ENCODE data around the gene FOXO1. TPM values are rescaled to one million over a fixed set of nuclear protein-coding genes. Genes with fewer than 3 reads are reported as not detected.

FOXO1 gene
- total and polyA plus RNA-seq, 2 of the 13 experiments (the other 11 are each of a cell fraction or from before 2014, with no cell fraction given), result 8.1 to 13.1 TPM

DNA sequence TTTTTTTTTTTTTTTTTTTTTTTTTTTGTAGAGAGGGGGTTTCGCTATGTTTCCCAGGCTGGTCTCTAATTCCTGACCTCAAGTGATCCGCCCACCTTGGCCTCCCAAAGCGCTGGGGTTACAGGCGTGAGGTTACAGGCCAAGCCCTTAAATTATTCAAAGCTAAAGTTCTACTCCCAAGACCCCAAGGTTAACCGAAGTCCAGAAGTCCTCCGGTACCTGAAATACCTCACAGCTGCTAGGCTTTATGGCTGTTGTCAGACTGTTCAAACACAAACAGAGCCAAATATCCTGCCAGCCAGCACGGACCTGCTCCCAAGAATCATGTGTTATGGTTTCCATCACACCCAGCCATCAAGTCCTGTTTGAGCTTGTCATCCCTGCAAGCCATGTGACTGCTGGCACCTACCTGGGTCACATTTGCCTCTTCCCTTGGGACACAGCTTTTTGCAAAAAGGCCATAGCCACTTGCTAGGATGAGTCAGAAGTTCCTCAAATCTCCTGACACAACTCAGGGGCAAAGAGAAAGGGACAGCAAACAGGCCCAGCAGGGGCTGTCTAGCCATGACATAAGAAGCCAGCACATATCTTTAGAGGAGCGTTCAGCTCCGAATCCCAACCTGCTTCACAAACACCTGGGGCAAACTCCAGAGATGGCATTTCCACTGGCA, 129.9 kb downstream of the FOXO1 start (continued):
- no peak for TF ChIP-seq ZNF451 (CRISPR knock-in tag; IDR thresholded peaks at IDR 0.05)
- TF ChIP-seq, protein P1, sequence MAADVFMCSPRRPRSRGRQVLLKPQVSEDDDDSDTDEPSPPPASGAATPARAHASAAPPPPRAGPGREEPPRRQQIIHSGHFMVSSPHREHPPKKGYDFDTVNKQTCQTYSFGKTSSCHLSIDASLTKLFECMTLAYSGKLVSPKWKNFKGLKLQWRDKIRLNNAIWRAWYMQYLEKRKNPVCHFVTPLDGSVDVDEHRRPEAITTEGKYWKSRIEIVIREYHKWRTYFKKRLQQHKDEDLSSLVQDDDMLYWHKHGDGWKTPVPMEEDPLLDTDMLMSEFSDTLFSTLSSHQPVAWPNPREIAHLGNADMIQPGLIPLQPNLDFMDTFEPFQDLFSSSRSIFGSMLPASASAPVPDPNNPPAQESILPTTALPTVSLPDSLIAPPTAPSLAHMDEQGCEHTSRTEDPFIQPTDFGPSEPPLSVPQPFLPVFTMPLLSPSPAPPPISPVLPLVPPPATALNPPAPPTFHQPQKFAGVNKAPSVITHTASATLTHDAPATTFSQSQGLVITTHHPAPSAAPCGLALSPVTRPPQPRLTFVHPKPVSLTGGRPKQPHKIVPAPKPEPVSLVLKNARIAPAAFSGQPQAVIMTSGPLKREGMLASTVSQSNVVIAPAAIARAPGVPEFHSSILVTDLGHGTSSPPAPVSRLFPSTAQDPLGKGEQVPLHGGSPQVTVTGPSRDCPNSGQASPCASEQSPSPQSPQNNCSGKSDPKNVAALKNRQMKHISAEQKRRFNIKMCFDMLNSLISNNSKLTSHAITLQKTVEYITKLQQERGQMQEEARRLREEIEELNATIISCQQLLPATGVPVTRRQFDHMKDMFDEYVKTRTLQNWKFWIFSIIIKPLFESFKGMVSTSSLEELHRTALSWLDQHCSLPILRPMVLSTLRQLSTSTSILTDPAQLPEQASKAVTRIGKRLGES (CRISPR knock-in tag; IDR thresholded peaks at IDR 0.05; ENCODE audit: borderline replicate concordance), result no peak
- peak; percentile 46; the same call in 1 of the 2 replicates for TF ChIP-seq NCOA1 (CRISPR knock-in tag; IDR thresholded peaks at IDR 0.05)
- no peak for TF ChIP-seq NCOA5 (CRISPR knock-in tag; IDR thresholded peaks at IDR 0.05)
- TF ChIP-seq SNAPC5 (CRISPR knock-in tag; IDR thresholded peaks at IDR 0.05; ENCODE audit: borderline replicate concordance), result no peak
- TF ChIP-seq ZNF12 (CRISPR knock-in tag; IDR thresholded peaks at IDR 0.05), result no peak
- TF ChIP-seq HMGXB4 (CRISPR knock-in tag; IDR thresholded peaks at IDR 0.05; ENCODE audit: borderline replicate concordance in 1 of 2, low read depth in 1 of 2), result peak in 1 of 2 experiments; percentile 59; a peak in 1 of 4 replicates
- no peak for TF ChIP-seq JARID2 (CRISPR knock-in tag; IDR thresholded peaks at IDR 0.05; ENCODE audit: insufficient replicate concordance)
- TF ChIP-seq THAP8 (CRISPR knock-in tag; IDR thresholded peaks at IDR 0.05; ENCODE audit: borderline replicate concordance), result no peak
- TF ChIP-seq ZNF740 (CRISPR knock-in tag; IDR thresholded peaks at IDR 0.05), result no peak
- no peak for TF ChIP-seq POLR2AphosphoS2 (IDR thresholded peaks at IDR 0.05; ENCODE audit: low read depth, low read length)
- 0 out of 2 replicates have a peak, but pooled peaks have one; percentile 61 for TF ChIP-seq HIVEP1 (CRISPR knock-in tag; IDR thresholded peaks at IDR 0.05)
- no peak for TF ChIP-seq ZKSCAN5 (CRISPR knock-in tag; IDR thresholded peaks at IDR 0.05)
- no peak for TF ChIP-seq SETDB1 (CRISPR knock-in tag; IDR thresholded peaks at IDR 0.05; ENCODE audit: borderline replicate concordance)
- TF ChIP-seq SATB2 (CRISPR knock-in tag; IDR thresholded peaks at IDR 0.05), result no peak
- no peak for TF ChIP-seq ZFP82 (CRISPR knock-in tag; IDR thresholded peaks at IDR 0.05; ENCODE audit: borderline replicate concordance)
- peak; percentile 82 for TF ChIP-seq TEAD3 (CRISPR knock-in tag; optimal IDR thresholded peaks at IDR 0.05; ENCODE audit: borderline replicate concordance)
- TF ChIP-seq HDAC6 (IDR thresholded peaks at IDR 0.05; ENCODE audit: low read depth, low read length), result no peak
- TF ChIP-seq HNF1B (CRISPR knock-in tag; IDR thresholded peaks at IDR 0.05), result no peak; the same call in 1 of the 2 replicates
- TF ChIP-seq ARNTL (CRISPR knock-in tag; IDR thresholded peaks at IDR 0.05), result peak; percentile 87
- TF ChIP-seq ZNF234 (CRISPR knock-in tag; conservative IDR thresholded peaks at IDR 0.05), result no peak
- TF ChIP-seq RXRA (CRISPR knock-in tag; IDR thresholded peaks at IDR 0.05), result peak; percentile 79; the same call in 1 of the 2 replicates
